ENCODE results near the gene RNASE9. TPM values are rescaled to one million over a fixed set of nuclear protein-coding genes. Genes with fewer than 3 reads are reported as not detected.

RNASE9 gene
- total and polyA plus RNA-seq, 2 of the 4 experiments (the other 2 are of a cell fraction), result not detected

GRCh38 chr14:20539906-20540305 lies 20.9 kb downstream of the RNASE9 start:
- H3K79me1 ChIP-seq (ENCODE audit: low read depth in 1 of 2, low read length in 2 of 2), result no peaks in the 10 kb centered on the region
- no peaks in the 10 kb centered on the region for H3K4me1 ChIP-seq (ENCODE audit: control insufficient read depth, insufficient read depth, low read length)
- H3K4me2 ChIP-seq (ENCODE audit: low read depth, low read length), result no peak overlapping the region
- no peak overlapping the region for H2AFZ ChIP-seq (replicated peaks; ENCODE audit: low read length, poor library complexity)
- H3K14ac ChIP-seq (replicated peaks; ENCODE audit: low read depth, low read length), result no peak overlapping the region
- no peaks in the 10 kb centered on the region for H3K36me3 ChIP-seq (ENCODE audit: control insufficient read depth, insufficient read depth, low read length)
- no peak for TF ChIP-seq MAFK (IDR thresholded peaks at IDR 0.05; ENCODE audit: low read depth, low read length)
- TF ChIP-seq USF2 (IDR thresholded peaks at IDR 0.05; ENCODE audit: low read depth, low read length), result no peak
- TF ChIP-seq RAD21 (IDR thresholded peaks at IDR 0.05; ENCODE audit: low read length), result no peak
- TF ChIP-seq CHD1 (IDR thresholded peaks at IDR 0.05; ENCODE audit: low read depth, low read length), result no peak
- TF ChIP-seq ELK1 (IDR thresholded peaks at IDR 0.05; ENCODE audit: borderline replicate concordance, low read depth, low read length), result no peak
- TF ChIP-seq SMC3 (IDR thresholded peaks at IDR 0.05; ENCODE audit: low read depth, low read length), result no peak
- no peak for TF ChIP-seq FOS (IDR thresholded peaks at IDR 0.05; ENCODE audit: low read depth, low read length)
- no peak for TF ChIP-seq RCOR1 (IDR thresholded peaks at IDR 0.05; ENCODE audit: insufficient replicate concordance, low read length)
- no peak for TF ChIP-seq MXI1 (IDR thresholded peaks at IDR 0.05; ENCODE audit: borderline replicate concordance, low read depth, low read length)
- TF ChIP-seq POLR2A (IDR thresholded peaks at IDR 0.05; ENCODE audit: low read depth, low read length), result no peak
- TF ChIP-seq NFE2L2 (IDR thresholded peaks at IDR 0.05; ENCODE audit: low read depth, low read length), result no peak
- TF ChIP-seq CTCF (conservative IDR thresholded peaks at IDR 0.05; ENCODE audit: low read depth, low read length), result no peak
- TF ChIP-seq MAZ (IDR thresholded peaks at IDR 0.05; ENCODE audit: borderline replicate concordance, low read depth, low read length), result no peak
- no peak for TF ChIP-seq CEBPB (IDR thresholded peaks at IDR 0.05; ENCODE audit: low read depth, low read length)
- TF ChIP-seq RFX5 (IDR thresholded peaks at IDR 0.05; ENCODE audit: low read depth, low read length), result no peak
- no peak for TF ChIP-seq BHLHE40 (IDR thresholded peaks at IDR 0.05; ENCODE audit: low read depth, low read length)
- BruUV-seq (replicated peaks), result no TSS peak
- H3K27ac ChIP-seq (ENCODE audit: insufficient read depth, low read length), result no peak overlapping the region
- no peaks in the 10 kb centered on the region for H3K27me3 ChIP-seq (ENCODE audit: control insufficient read depth, insufficient read depth, low read length)
- ChIA-PET POLR2A (ENCODE audit: unreplicated experiment) (no interaction called here), CTCF (no interaction called here)
- H4K8ac ChIP-seq (ENCODE audit: low read depth in 2 of 2, low read length in 2 of 2), result no peak overlapping the region
- no peak overlapping the region for H3K18ac ChIP-seq (ENCODE audit: low read depth, low read length)
- H2BK5ac ChIP-seq (ENCODE audit: low read depth, low read length, poor library complexity, severe bottlenecking), result no peak overlapping the region
- ATAC-seq (ENCODE audit: low read depth) (no peak), DNase-seq (no peak)
- 8% methylated on average over 2 of the region's 4 CpGs; no CpG with 5 or more reads in 1 of the 2 experiments for WGBS, 2 experiments (ENCODE audit: extremely low coverage in 2 of 2, insufficient read length in 1 of 2)
- H2AK5ac ChIP-seq (ENCODE audit: low read depth, low read length), result no peak overlapping the region
- no peak overlapping the region for H2BK120ac ChIP-seq (ENCODE audit: low read depth, low read length)
- dilution Hi-C loops (cut with HindIII; ENCODE audit: low sequenced_read_pairs, unreplicated experiment), result loop anchor here (25.0 kb wide), 1 partner anchor 122 kb away; no protein-coding TSS in a partner anchor
- no peak overlapping the region for H2BK20ac ChIP-seq (ENCODE audit: low read depth, low read length)
- no peak overlapping the region for H3K4ac ChIP-seq (ENCODE audit: low read depth, low read length)
- no peak overlapping the region for H2AK9ac ChIP-seq (replicated peaks; ENCODE audit: low read depth, low read length, poor library complexity)
- no peak overlapping the region for H3K4me3 ChIP-seq (ENCODE audit: insufficient read depth, low read depth, low read length)
- intact Hi-C loops (cut with micrococcal nuclease), result no loop called here
- no peaks in the 10 kb centered on the region for H3K9me1 ChIP-seq (ENCODE audit: insufficient read depth, low read length)
- H3K9me3 ChIP-seq (ENCODE audit: control insufficient read depth, insufficient read depth, low read length), result no peaks in the 10 kb centered on the region
- H3K23ac ChIP-seq (ENCODE audit: low read depth, low read length), result no peak overlapping the region
- H4K5ac ChIP-seq (ENCODE audit: low read depth, low read length), result no peak overlapping the region
- in situ Hi-C loops (cut with MboI; ENCODE audit: low sequenced_read_pairs), result no loop called here
- H4K91ac ChIP-seq (ENCODE audit: insufficient read depth, low read depth, low read length), result no peak overlapping the region
- no peak overlapping the region for H3K56ac ChIP-seq (ENCODE audit: extremely low read depth, insufficient read depth, low read length)
- no peak overlapping the region for H2BK15ac ChIP-seq (ENCODE audit: low read depth, low read length)
- no peak overlapping the region for H3K9ac ChIP-seq (ENCODE audit: low read depth, low read length)
- H4K20me1 ChIP-seq (ENCODE audit: insufficient read depth, low read length), result no peaks in the 10 kb centered on the region
